HL-60/S4 (cell line): Measurements from ENCODE around the gene HIBCH.
"Not testable (repeated sequence)": the region's sequence is repeated elsewhere in the genome, so short reads cannot be mapped to it uniquely, and the experiment has no call there.

Experiments used
- in situ Hi-C: fragments of 300-500 bp; cut with MboI; formaldehyde crosslinking; loops from 2 replicates; pipeline ENCODE4 v1.14.3; 2022; ENCODE audit warnings: low sequenced_read_pairs

The HIBCH gene

DNA sequence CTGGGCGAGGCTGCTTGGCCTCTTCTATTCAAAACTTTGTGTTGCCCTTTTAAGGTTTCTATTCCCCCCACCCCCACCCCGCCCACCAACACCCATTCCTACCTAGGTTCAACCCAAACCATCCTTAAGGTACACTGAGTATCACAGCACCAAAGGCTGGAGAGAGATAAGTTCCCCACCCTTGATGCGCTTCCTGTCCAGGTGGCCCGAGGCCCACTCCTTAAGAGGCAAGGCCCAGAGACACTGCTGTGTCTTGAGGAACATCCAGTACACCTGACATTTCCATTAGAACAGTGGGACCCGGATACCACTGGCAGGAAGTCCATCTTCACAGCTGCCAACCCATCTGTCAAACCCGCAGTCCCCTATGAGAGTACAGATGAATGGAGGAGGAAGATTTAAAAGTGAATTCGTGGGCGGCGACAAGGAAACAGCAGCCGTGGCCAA, 23.5 kb upstream of the HIBCH start:
- in situ Hi-C loops: no loop called here

GRCh38 chr2:190342611-190343010, 23.0 kb upstream of the HIBCH start:
- in situ Hi-C loops: no loop called here

- in situ Hi-C loops: no loop called here
These were observed 20.7 kb upstream of the HIBCH start for GRCh38 chr2:190340369-190340768.

GRCh38 chr2:190339394-190339793, 19.8 kb upstream of the HIBCH start:
- in situ Hi-C loops: no loop called here

- in situ Hi-C loops: no loop called here
These were observed 18.8 kb upstream of the HIBCH start for GRCh38 chr2:190338453-190338852.

DNA sequence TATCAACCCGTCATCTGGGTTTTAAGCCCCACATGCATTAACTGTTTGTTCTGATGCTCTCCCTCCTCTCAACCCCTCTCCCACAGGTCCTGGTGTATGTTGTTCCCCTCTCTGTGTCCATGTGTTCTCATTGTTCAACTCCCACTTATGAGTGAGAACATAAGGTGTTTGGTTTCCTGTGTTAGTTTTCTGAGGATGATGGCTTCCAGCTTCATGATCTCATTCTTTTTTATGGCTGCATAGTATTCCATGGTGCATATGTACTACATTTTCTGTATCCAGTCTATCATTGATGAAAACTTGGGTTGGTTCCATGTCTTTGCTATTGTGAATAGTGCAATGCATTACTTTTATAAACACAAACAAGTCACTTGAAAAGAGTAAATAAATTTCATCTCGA, 16.8 kb upstream of the HIBCH start:
- in situ Hi-C loops: no loop called here

DNA sequence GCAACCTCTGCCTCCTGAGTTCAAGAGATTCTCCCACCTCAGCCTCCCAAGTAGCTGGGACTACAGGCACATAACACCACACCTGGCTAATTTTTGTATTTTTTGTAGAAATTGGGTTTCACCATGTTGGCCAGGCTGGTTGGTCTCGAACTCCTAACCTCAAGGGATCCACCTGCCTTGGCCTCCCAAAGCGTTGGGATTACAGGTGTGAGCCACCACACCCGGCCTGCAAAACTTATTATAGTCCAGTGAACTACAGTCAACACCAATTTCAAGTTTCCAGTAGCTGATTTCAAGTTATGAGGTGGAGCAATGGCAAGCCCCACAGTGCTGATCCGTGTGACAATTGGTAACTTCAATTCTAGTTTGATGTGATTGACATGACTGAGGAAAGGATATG, 16.0 kb upstream of the HIBCH start:
- in situ Hi-C loops: not testable (repeated sequence)

GRCh38 chr2:190335225-190335559, 15.6 kb upstream of the HIBCH start:
- in situ Hi-C loops: no loop called here

GRCh38 chr2:190334479-190335224, 15.0 kb upstream of the HIBCH start:
- in situ Hi-C loops: no loop called here

DNA sequence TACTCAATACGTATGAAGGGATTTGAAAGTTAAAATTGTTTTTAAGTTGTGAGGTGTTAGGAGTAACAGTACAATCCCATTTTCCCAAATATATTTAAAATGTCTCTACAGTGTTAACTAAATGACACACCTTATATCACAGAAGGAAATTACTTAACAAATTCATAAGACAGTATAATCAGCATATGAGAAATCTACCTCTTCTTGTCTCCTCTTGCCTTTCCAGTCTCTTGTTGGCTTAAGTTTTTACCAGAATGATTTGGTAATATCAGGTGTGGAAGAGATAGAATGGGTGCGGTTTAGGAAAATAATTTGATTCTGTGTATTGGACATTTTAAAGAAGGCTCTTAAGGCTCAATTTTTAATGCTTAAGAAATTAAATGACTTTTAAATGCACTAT, 14.3 kb upstream of the HIBCH start:
- in situ Hi-C loops: no loop called here

DNA sequence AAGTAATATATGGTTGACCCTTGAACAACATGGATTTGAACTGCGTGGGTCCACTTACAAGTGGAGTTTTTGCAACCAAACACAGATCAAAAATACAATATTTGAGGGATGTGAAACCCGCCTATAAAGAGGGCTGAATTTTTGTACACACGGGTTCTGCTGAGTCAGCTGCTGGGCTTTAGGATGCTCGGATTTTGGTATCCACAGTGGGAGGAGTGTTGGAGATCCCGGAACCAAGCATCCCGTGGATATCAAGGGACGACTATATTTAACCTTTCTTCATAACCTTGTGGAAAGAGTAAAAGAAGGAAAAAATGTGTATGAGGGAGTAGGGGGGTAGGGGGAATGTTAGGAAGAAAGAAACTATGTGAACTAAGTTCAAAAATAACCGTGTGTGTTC, 13.8 kb upstream of the HIBCH start:
- in situ Hi-C loops: no loop called here

DNA sequence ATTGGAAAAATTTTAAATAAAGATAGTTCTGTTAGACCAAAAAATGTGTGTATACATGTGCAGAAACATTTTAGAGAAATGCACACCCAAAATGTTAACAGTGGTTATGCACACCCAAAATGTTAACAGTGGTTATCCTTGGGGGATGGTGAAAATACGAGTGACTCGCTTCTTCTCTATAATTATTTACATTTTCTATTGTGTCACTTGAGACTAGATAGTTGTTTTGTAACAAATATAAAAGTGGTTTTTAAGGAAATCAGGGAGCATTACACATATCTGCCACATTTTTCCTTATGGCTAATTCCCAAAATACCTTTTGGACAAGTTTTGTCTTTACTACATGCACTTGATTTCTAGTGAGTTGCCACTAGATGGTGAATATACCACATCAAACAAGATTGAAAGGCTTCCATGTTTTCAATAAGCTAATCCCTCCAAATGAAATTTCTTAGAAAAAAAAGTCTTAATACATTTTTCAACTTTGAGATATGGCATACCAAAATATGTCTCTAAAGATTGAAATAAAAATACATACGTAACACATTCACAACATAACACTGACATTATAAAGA, 9.0 kb upstream of the HIBCH start:
- in situ Hi-C loops: no loop called here

DNA sequence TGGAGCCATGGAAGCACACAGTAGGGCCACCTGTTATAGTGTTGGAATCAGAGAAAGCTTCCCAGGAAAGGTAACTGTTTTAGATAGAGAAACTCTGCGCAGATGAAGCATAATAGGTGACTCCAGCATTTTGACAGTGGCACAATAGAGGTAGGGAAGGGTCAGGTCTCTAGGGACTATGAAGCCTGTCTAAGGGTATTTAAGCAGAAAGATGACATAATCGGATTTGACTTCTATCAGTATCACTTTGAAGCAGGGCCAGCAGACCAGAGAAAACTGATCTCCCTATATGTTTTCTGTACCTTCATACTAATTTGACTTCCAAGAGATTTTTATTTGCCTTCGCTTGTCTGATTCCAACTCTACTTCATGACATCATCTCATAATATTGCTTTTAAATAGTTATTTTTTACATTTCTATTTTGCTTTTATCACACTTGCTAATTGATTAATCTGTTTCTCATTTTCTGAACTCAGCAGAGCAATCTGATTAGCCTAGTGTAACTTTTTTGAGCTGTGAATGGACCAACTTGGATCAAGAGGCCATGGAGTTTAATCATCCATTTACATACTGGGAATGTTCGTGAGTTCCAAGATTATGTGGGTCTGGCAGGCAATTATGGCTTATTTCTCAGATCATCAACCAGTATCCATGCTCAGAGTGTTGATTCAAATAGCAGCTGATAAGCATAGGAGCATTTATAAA, 8.4 kb upstream of the HIBCH start:
- in situ Hi-C loops: no loop called here

GRCh38 chr2:190325588-190325987, 6.0 kb upstream of the HIBCH start:
- in situ Hi-C loops: no loop called here

GRCh38 chr2:190323406-190323805, 3.8 kb upstream of the HIBCH start:
- in situ Hi-C loops: no loop called here

DNA sequence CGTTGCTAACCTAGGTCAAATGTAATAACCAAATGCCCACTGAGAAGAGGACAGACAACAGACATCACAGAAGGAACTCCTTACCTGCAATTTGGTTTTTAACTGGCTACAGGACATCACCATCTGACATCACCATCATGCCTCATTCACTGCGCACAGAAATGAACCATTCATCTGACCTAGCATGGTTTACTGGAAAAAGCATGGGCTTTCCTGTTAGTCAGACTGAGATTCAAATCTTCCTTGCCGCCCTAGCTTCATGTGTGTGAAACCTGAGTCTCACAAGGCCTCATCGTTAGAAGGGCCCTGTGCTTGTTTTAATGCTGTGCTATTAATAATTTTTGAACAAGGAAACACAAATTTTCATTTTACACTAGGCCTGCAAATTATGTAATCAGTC, 1.1 kb upstream of the HIBCH start:
- in situ Hi-C loops: no loop called here

DNA sequence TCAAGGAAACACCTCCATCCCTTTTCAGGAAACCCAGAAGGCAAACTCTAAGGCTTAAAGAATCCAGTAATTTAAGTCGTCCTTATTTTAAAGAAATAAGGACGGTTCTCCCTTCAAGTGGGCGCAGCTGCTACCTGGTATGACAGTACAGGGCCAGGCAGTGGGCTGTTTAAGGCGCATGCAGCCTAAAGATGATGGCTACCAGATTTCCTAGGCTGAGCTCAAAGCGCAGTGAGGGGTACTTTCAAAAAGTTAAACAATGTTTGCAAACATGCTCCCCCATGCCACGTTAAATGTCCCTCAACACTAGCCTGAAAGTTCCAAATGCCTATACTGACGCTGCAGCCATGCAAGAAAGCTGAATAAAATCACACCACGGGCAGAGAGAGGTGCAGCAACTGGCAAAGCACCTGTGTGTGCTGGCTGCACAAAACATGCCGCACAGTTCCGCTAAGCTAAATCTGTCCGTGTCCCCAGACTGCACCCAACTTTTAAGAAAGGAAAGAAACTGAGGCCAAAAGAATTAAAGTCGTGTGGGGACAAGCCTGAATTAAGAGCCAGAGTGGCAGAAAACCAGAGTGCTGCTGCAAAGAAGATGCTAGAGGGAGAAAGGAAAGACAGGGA, 583 bp downstream of the HIBCH start:
- in situ Hi-C loops: no loop called here

DNA sequence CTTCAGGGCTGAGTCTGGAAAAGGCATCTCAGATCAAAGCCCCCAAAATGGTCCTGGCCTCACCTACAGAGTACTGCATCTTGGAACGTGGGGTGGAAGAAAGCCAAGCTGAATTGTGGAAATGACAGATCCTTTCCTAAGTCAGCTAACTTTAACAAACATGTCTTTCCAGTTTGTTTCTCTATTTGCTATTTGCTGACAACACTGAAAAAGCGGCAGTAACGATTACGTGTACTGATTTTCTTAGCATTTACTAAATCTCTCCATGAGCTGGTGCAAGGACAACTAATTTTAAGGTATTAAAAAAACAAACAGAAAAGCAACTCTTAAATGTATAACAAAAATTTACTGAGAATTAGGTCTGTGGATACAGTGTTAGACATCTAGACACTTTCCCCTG, 1.1 kb downstream of the HIBCH start:
- in situ Hi-C loops: no loop called here

- in situ Hi-C loops: no loop called here
These were observed 4.4 kb downstream of the HIBCH start for GRCh38 chr2:190315273-190315672.

DNA sequence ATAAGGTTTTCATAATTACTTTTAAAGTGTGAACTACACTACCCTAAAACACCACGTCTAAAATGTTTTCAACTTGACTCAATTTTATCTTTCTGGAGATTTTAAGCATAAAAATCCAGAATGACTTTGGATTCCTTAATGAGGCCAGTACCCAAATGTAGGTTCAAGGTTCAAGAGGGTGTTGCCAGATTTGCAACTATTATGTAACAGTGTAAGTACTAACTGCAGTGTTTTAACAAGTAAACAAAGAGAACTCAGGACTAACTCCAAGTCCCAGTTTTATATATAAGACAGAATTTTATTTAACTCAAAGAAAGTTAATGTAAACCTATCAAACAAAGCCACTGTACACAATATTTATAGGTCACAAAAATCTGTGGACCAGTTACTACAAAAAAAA, 5.7 kb downstream of the HIBCH start:
- in situ Hi-C loops: no loop called here

DNA sequence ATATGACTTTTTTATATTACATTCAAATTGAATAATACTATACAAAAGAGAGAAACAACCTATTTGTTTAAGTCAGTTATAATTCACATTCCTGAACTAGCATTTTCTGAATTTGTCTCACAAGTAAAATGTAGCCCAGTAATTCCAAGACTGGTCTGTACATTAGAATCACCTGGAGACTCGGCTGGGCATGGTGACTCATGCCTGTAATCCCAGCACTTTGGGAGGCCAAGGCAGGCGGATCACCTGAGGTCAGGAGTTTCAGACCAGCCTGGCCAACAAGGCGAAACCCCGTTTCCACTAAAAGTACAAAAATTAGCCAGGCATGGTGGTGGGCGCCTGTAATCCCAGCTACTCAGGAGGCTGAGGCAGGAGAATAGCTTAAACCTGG, 7.0 kb downstream of the HIBCH start:
- in situ Hi-C loops: not testable (repeated sequence)
